ENCODE results near the gene SGCE.

The SGCE gene

GRCh38 chr7:94557215-94557614 is 98.7 kb downstream of the SGCE start:
- in situ Hi-C loops (cut with MboI; ENCODE audit: low pct_unique_long_range_greater_than_20kb, low sequenced_read_pairs, unreplicated experiment) = no loop called here
- TF ChIP-seq CTCF (IDR thresholded peaks at IDR 0.05; ENCODE audit: extremely low read depth, insufficient read depth, missing control alignments) = no peak
- DNase-seq (ENCODE audit: low spot score) = no peak

- DNase-seq (ENCODE audit: low spot score) = peak; percentile 7
- no peak for TF ChIP-seq CTCF (IDR thresholded peaks at IDR 0.05; ENCODE audit: extremely low read depth, insufficient read depth, missing control alignments)
- in situ Hi-C loops (cut with MboI; ENCODE audit: low pct_unique_long_range_greater_than_20kb, low sequenced_read_pairs, unreplicated experiment) = no loop called here
These were observed 99.9 kb downstream of the SGCE start for GRCh38 chr7:94556028-94556427.

GRCh38 chr7:94547126-94547525 is 108.8 kb downstream of the SGCE start:
- in situ Hi-C loops (cut with MboI; ENCODE audit: low pct_unique_long_range_greater_than_20kb, low sequenced_read_pairs, unreplicated experiment) = no loop called here
- DNase-seq (ENCODE audit: low spot score) = no peak
- no peak for TF ChIP-seq CTCF (IDR thresholded peaks at IDR 0.05; ENCODE audit: extremely low read depth, insufficient read depth, missing control alignments)

- TF ChIP-seq CTCF (IDR thresholded peaks at IDR 0.05; ENCODE audit: extremely low read depth, insufficient read depth, missing control alignments) = no peak
- DNase-seq (ENCODE audit: low spot score) = no peak
- in situ Hi-C loops (cut with MboI; ENCODE audit: low pct_unique_long_range_greater_than_20kb, low sequenced_read_pairs, unreplicated experiment) = no loop called here
These were observed 115.5 kb downstream of the SGCE start for GRCh38 chr7:94540428-94540827.
